ENCODE data around the gene KLHDC9. TPM values are rescaled to one million over a fixed set of nuclear protein-coding genes. Genes with fewer than 3 reads are reported as not detected.

KLHDC9 gene
- total and polyA plus RNA-seq, 9 of the 15 experiments (the other 6 are each of a cell fraction or from before 2014, with no cell fraction given): not detected

DNA sequence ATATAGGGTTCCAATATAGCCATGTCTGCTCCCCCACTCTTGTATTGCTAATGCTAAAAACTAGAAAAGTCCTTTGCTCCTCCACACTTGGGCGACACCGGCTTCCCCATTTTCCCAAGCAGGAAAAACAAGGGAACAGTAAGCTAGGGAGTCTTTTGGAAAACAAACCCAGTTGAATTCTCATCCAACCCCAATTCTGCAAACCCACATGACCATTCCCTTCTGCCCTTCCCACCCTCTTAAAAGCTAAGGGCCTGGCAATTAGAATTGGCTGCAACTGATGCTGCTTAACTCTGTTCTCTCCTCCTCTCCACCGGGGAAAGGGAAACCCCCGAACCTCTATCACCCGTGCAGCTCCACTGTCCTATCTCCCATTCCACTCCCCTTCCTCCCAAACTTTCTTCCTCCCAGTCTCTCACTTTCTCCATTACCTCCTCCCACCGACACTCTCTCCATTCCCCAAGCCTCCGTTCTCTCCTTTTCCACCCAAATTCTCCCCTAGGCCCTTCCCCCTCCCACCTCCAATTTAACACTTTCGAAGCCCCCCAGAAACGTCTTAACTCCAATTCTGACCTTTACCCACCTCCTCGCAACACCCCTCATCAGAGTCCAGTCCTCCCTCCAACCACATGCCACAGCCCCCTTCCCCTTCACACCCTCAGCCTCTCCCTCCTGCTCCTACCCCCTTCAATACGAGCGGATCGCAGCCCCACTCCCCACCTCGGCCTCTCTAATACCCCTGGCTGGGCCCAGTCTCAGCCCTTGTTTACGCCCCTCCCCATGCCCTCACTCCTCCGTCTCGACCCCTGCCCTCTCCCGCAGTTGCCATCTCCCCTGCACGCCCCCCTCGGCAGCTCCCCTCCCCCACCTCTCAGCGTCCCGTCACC, 33.6 kb downstream of the KLHDC9 start (continued):
- no peak for TF ChIP-seq CHD7 (IDR thresholded peaks at IDR 0.05; ENCODE audit: low read depth, low read length)
- no peak for TF ChIP-seq TAF15 (IDR thresholded peaks at IDR 0.05; ENCODE audit: low read depth, low read length)
- TF ChIP-seq NFIC (IDR thresholded peaks at IDR 0.05): no peak
- no peak for TF ChIP-seq SREBF2 (CRISPR knock-in tag; IDR thresholded peaks at IDR 0.05)
- peak; percentile 66 for TF ChIP-seq ARHGAP35 (IDR thresholded peaks at IDR 0.05; ENCODE audit: partially characterized antibody)
- TF ChIP-seq HDGF (IDR thresholded peaks at IDR 0.05): peak; percentile 98
- TF ChIP-seq JUN (IDR thresholded peaks at IDR 0.05; ENCODE audit: borderline replicate concordance, low read depth, low read length): no peak
- no peak for TF ChIP-seq JUN (CRISPR knock-in tag; IDR thresholded peaks at IDR 0.05; ENCODE audit: borderline replicate concordance)
- no peak for TF ChIP-seq MTA3 (IDR thresholded peaks at IDR 0.05; ENCODE audit: borderline replicate concordance)
- TF ChIP-seq RBBP5 (IDR thresholded peaks at IDR 0.05; ENCODE audit: borderline replicate concordance, insufficient read depth, low read length, poor library complexity, severe bottlenecking): peak; percentile 7

All from K562 (cell line).